Measurements from ENCODE around the gene MYMK.
A peak's percentile ranks its signal among the peaks of the same experiment; 100 is the strongest.

The MYMK gene

DNA sequence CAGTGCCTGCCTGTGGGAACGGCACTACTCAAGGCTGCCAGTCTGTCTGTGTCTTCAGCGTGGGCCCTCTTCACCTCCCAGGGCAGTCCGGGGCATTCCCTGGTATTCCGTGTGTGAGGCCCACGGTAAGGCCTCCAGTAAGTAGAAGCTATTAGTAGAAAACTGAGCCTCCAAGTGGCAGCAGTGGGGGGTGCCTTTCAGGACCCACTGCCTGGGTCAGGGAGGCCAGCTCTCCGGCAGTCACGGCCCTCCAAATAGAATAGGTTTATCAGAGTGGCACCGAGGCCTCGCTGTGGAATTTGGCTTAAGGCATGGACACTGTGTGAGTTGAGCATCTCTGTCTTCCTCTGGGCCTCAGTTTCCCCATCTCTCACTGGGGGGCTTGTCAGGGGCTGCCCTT lies 32.8 kb upstream of the MYMK start:
- DNase-seq, result no peak

DNA sequence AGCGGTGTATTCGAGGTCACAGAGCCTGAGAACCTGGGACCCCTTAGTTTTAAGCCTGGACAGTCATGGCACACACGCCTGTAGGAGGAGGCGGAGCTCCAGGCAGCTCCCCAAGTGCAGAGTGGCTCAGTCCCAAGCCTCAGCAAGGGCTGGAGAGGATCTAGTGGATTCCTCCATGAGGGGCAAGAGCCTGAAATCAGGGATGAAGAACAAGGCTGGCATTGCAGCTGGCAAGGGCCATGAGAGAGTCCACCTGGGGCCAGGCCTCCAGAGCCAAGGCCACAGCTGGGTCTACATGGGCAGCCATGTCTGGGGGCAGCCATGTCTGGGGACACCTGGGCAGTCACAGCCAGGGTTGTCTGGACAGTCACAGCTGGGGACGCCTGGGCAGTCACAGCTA lies 31.6 kb upstream of the MYMK start:
- DNase-seq, result no peak

DNA sequence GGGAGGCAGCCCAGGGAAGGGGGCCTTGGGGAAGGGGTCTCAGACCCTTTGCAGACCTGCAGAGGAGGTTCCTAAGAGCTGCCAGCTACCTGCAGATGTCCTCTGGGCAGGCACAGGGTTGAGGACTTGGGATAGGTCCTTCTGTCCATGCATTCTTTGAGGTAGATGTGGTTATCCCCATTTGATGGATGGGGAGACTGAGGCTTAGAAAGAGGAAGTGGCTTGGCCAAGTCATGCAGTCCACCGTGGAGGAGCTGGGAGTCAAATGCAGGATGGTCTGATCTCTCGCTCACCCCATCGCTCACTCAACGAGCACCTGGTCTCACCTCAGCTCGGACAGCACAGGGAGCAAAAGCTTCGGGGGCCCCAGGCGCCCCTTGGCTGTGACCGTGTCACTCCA lies 30.0 kb upstream of the MYMK start:
- no peak for DNase-seq

DNA sequence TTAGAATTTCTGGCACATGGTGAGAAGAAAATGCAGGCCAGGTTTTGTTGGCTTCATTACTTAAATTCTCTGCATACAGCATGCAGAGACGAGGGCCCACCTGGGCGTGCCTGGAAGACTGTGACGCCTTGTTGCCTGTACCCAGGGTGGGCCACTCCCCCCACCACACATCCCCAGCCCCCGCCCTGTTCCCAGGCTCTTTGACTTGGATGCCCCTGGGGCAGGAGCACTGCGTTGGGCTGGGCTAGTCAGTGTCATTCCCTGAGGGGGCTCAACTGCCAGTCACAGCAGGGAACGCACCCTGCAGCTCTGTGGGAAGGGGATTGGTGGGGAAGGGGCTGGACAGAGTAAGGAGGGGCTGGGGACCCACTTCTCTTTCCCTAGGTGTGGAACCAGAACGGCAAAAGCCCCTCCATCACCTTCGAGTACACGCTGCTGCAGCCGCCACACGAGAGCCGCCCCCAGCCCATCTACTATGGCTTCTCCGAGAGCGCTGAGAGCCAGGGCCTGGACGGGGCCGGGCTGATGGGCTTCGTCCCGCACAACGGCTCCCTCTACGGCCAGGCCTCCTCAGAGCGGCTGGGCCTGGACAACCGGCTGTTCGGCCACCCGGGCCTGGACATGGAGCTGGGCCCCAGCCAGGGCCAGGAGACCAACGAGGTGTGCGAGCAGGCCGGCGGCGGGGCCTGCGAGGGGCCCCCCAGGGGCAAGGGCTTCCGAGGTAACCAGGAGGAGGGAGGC lies 29.4 kb upstream of the MYMK start:
- DNase-seq, result no peak

DNA sequence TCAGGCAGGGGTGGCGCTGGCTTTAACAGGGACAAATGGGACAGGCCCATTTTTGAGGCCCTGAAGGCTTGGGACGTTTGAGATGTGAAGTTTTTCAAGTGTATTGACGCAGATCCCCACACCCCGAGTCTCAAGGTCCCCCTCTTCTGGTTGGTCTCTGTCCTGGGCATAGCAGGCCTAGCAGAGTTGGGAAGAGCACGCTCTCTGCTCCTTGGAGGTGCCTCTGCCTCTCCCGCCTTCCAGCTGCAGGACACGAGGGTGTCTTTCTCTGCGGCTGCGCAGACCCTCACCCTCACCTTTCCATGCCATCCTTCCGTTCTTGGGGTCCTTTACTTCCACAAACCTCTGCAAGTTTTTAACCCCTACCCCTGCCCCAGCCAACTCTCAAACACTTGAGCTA lies 28.4 kb upstream of the MYMK start:
- DNase-seq, result no peak

DNA sequence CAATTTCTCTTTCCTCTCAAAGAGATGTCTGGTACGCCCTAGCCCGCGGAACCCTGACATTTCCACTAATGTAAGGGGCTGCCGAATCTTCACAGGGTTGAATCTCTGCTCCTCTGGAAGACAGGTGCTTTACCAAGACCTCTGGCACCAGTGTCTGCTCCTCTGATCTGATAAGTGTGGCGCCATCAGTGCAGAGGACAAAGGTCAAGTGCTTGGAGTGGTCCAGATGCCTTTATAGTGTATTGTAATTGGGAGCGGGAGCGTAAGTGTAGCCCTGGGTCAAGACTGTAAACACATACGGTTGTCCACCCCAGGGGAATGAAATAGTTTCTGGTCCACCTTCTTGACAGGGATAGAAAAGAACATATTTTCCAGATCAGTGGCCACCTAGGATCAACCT lies 27.5 kb upstream of the MYMK start:
- no peak for DNase-seq

DNA sequence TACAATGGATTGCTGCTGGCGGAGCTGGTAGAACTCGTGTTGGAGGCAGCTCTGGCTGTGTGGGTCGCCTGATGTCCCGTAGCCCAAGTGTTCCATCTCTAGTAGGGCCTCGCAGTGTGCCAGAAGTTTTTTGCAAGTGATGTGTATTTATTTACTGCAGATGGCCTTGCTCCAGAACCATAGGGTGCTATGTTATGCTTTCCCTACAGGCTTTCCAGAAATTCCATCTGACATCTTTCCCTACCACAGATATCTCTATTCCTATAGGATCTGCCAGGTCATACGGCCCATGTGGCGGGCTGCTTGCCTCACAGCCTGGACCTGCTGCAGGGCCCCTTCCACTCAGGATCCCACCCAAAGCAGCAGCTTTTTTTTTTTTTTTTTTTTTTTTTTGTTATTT lies 26.7 kb upstream of the MYMK start:
- DNase-seq, result no peak

DNA sequence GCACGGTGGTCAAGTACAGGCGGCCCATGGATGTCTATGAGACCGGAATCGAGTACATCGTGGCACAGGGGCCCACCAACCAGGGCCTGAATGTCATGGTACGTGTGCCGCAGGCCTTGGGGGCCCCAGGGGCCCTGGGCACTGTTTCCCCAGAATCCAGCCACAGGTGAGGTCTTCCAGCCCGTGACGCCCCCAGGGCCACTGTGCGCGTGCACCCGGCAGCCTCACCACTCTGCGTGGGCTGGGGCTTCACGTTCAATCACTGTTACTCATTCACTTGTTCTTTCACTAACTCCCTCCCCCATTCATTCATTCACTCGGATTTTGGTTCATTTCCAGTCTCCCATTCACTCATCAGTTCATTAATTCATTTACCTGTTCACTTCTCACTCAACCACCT lies 22.4 kb upstream of the MYMK start:
- DNase-seq, result no peak

DNA sequence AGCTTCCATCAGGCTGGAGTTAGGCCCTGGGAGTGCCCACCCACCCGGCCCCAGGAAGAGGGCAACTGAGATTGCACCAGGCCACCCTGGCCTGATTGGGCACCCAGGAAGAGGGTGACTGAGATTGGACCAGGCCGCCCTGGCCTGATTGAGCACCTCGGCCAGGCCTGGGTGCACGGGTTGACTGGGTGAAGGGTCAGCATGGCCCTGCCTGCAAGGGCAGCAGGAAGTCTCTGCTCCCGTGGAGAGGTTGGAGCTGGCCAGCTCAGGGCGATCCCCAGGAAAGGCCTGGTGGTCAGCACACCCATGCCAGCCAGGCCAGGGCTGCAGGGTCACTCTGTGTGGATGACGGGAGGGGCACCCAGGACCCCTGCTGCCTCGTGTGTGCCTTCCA lies 21.5 kb upstream of the MYMK start:
- DNase-seq, result no peak

DNA sequence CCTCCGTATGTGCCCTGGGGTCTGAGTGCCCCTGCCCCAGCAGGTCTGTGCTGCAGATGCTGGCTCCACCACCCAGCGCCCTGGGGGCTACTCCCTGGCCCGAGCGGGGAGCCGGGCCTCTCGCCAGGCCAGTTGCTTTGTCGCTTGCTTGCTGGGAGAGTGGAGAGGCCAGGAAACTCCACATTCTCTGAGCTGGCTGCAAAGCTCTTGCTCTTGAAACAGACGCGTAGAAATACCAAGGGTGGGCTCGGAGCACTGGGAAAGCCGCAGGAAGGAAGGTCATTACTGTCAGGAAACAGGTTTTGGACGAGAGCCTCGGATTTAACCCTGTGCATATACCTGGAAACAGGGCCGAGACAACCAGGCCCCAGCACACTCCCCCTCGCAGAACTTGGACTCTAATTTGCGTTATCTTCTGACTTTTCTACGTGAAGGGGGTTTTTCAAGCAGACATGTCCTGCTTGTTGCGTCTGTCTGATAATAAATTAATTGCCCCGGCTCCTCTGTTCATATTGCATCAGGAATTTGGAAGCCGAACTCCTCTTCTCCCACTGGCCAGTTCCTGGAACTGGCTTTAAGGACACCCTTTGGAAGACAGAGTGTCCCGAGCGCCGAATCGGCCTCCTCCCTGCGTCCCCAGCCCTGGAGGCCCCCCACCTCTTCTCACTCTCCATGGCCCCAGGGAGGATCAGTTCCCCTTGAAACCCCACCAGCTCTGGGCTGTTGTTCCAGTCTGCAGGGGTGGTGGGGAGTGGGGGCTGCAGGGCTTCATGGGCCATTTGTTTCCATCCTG lies 20.9 kb upstream of the MYMK start:
- no peak for DNase-seq

DNA sequence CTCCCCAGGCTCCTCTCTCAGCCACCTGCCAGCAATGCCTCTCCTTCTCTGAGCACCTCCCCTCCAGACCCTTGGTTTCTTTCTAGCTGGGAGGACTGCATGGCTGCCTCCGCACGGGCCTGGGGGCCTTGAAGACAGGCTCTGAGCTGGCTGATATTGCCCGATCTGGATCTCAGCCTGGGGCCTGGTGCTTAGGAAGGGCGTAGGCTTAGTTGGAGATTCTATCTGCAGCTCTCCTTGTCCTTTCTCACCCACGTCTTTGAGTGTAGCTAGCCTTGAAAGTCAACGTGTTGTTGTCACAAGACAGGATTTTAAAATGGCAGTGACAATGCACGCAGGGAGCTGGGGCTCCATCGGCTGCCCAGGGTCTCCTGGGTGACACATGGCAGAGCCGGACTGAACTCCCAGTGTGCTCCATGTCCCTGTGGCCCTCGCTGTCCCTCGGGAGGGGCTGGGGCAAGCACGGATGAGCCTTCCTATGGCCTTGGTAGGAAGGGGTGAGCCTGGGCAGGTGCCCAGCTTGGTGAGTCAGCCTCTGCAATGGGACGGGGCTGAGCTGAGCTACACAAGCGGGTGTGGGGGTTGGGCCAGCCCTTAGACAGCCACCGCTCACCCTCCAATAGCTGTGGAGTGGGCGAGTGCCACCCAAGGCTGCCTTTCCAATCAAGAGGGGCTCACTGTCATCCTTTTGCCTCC lies 19.2 kb upstream of the MYMK start:
- DNase-seq, result no peak

DNA sequence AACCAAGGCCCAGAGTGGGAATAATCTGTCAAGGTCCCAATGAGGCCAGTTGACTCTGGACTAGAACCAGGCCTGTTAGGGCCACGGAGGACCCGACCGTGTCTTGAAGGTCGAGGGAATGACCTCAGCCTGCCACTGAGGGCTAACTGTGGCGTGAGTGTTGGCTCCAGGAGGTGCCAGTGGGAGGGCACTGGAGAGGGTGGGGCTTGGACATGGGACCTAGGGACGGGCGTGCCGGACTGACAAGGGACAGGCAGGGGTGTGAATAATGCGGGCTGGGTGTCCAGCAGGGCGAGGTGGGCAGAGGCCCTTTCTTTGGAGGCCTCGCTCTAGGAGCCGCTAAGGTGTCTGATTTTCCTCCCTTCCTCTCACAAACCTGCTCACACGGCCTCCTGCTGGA lies 17.2 kb upstream of the MYMK start:
- DNase-seq, result no peak

DNA sequence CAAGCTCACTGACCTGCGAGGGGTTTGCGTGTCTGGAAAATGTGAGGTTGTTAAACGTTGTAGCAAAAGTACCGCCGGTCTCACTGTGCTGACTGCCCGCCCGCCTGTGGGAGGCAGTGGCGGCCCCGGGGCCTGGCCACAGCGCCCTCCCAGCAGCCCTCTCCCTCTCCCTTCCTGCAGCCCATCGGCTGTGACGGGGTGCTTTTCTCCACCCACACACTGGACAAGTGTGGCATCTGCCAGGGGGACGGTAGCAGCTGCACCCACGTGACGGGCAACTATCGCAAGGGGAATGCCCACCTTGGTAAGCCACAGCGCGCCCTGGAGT lies 15.9 kb upstream of the MYMK start:
- DNase-seq, result no peak

DNA sequence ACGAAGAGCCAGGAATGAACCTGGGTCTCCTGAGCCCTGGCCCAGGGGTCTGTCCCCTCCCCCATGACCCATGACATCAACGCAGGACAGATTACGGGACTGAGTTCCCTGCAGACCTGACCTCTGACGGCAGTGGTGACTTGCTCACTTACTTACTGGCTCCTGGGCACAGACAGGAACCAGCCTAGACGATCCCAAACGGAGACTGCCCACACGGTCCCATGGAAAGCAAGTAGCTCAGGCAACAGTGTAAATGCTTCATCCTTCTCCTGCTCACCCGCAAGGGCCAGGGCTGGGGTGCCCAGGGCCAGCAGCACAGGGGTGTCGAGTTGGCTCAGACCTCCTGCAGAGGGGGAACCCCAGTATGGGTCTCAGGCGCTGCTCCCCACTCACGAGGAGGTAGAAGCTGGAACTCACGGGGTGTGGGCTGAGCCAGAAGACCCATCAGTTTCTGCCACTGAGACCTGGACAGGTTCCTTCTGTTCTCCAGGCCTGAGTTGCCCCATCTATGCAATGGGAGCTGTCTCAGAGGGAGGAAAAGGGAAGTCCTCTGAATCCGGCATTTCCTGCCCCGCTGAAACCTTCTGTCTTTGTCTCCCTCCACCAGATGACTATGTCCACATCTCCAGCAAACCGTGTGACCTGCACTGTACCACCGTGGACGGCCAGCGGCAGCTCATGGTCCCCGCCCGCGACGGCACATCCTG lies 15.4 kb upstream of the MYMK start:
- no peak for DNase-seq

DNA sequence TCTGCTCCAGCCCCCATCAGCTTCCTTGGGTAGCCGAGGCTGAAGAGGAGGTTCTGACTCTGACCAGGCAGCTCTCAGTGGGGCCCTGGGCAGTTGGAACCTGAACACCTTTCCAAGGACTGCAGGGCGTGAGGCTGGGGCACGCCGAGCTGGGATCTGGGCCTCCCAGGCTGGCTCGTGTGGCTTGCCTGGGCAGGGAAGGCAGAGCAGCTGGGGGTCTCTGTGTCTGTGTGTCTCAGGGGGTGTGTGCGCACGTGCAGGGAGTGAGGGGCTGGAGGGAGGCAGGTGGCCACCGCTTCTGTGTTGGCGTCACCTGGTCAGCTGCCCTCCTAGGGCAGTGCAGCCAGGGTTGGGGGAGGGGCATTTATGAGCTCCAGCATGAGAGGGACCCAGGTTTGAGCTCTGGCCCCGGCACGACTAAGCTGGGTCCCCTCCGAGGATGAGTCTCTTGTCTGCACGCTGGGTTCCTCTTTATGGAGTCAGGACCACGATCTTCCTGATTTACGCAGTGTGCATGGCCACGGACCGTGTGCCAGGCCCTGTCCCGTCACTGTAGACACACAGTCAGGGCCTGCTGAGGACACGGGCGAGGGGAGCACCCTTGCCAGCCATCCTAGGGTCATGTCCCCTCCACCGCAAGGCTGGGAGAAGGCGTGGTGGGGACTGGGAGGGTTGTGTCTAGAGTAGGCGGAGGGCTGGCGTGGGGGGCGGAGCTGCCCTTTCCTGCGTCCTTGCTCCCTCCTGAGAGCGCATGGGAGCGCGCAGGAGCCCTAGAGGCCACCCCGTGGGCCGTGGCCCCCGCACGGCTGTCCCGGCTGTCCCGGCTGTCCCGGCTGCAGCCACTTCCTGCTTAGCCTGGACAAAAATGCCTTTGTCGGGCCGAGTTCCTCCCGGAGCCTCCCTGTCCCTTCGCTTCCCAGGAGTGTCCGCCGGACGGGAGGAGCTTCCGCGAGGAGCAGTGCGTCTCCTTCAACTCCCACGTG lies 14.4 kb upstream of the MYMK start:
- no peak for DNase-seq

DNA sequence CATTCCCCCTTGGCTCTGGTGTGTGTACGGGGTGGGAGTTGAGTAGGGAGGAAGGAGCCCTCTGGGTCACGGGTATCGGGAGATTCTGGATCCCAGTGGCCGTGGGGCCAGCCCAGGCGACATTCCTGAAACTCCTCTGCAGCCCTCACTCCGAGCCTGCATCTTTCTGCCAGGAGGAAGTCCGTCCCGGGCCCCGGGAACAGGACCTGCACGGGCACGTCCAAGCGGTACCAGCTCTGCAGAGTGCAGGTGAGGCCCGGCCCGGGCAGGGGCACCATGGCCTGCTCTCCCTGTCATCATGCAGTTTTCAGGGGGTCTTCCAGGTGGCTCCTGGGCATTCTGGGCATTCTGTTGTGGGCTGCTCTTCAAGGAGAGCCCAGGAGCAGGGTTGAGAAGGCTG lies 13.4 kb upstream of the MYMK start:
- DNase-seq, result no peak

DNA sequence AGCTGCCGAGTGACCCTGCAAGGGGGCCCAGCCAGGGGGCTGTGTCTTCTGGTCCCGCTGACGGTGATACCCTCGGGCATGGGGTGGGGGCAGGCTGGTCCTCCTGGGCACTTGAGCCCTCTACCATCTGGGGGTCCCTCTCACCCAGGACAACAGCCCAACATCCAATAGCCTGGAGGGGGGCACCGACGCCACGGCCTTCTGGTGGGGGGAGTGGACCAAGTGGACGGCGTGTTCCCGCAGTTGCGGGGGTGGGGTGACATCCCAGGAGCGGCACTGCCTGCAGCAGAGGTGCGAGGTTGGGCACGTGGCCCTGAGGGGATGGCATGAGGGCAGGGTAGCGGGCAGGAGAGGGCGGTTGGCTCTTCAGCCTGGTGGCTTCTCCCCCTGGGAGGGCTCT lies 12.5 kb upstream of the MYMK start:
- no peak for DNase-seq

DNA sequence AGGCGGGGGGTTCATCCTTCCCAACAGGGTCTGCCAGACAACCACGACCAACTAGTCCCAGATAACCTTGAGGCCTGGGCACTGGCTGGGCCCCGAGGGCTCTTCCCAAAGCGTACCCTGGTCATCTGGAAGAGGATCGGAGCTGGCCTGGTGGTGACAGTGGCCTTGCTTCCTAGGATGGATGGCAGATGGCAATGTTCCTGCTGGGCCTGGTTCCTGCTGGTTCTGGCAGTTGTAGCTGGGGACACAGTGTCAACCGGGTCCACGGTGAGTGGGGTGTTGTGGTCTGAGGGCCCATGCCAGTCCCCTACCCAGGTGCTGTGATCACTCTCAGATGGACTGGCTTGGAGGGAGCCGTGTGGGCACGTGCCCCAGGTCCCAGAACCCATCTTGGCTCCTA lies 11.8 kb upstream of the MYMK start:
- no peak for DNase-seq

DNA sequence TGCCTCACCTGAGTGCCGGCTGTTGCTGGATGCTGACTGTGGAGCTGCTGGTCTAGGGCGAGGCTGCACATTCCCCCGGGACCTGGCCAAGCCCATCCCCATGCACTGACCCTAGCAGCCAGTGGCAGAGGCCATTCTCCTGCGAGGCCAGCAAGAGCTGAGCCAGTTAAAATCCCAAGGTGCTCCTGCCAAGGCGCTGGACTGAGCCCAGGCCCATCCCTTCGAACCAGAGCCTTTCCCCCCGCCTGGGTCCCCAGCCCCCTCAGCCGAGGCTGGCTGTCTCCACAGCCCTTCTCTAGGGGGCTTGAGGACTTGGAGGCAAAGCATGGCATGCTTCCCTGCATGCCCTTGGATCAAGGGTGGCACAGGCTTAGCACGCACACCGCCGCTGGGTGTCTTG lies 11.3 kb upstream of the MYMK start:
- DNase-seq, result no peak

DNA sequence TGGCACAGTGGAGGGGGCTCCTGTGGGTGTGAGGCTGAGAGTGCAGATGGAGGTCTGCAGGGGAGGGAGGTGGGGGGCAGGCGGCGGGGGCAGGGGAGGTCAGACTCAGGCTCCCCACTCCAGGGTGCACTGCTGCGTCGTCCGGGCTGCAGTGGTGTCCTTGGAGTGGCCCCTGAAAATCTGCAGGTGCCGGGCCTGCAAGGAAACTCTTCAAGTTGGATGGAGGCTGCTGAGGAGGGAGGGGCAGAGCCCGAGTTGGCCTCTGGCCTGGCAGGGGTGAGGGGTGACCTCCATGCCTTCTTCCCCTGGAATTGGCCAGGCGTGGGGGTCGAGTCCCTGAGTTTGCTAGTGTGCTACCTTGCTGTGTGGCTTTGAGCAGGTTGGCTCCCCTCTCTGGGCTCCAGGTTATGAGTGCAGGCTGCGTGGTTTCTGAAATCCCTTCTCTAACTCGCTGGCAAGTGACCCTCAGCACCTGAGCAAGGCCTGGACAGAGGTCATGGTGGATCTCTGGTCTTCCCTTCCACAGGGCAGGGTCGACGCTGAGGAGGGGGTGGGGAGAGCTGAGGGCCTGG lies 10.6 kb upstream of the MYMK start:
- no peak for DNase-seq

DNA sequence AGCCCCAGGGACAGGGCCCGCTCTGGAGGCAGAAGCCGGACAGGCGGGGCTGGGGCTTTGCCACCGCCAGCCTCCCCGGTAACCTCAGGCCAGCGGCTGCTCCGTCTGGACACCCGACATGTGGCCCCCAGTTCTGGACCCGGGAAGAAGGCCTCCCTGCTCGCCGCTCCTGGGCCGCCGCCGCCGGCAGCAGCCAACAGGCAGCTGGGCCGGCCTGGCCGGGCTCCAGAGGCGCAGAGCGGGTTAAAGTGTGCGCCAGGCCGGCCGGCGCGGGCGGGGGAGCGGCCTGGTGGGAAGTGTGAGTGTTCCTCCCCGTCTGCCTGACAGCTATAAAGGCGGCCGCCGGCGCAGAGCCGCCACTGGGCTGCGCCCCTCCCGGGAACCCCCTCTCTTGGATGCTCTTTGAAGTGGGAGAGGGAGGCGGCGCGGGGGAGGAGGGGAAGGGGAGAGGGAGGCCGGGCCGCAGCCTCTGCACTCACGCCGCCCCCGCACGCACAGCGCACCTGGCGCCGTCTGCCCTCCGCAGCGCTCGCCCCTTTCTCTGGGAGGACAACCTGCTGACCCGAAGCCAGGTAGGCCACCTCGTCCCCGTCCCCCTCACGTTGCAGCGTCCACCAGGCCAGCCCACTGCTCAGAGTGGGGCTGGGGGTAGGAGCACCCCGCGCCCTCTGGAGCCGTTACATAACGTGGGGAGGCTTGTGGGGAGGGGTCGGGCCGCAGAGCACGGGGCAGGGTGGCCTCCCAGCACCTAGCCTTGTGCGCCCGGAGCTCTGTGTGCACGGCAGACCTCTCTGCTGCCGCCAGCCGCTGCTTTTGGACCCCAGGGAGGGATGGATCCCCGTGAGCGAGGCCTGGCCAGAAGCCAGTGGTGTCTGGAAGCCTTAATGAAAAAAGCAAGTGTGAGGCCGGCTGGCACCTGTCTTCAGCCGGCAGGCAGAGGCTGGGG lies 9.9 kb upstream of the MYMK start, which contains the start of gene ADAMTSL2:
ADAMTSL2 (plus strand) TSS at position 359 of the 946 bp plus-strand sequence. CDS start 2,009 bp downstream, outside the sequence.
- DNase-seq, result peak; percentile 36
